ENCODE measurements around the gene ZEB2. TPM values are rescaled to one million over a fixed set of nuclear protein-coding genes. Genes with fewer than 3 reads are reported as not detected.

Gene ZEB2
- total RNA-seq, 1 donor from 2014 or later: 15.2 TPM

GRCh38 chr2:144459937-144460336, 60.0 kb downstream of the ZEB2 start:
- Mint-ChIP-seq H3K9me3 (no peaks in the 10 kb centered on the region), H3K36me3 (ENCODE audit: low read depth) (no peaks in the 10 kb centered on the region), H3K27ac (peak overlapping the region; percentile 1), H3K4me1 (peaks cover 18% of the 10 kb centered on the region), H3K27me3 (no peaks in the 10 kb centered on the region), H3K4me3 (no peak overlapping the region)
- intact Hi-C loops (cut with micrococcal nuclease): loop anchor here (5.0 kb wide), 1 partner anchor 128 kb away; a partner anchor contains a TSS
- peak; percentile 60 for DNase-seq

GRCh38 chr2:144459286-144459685, 60.6 kb downstream of the ZEB2 start:
- intact Hi-C loops (cut with micrococcal nuclease): loop anchor here (5.0 kb wide), 1 partner anchor 127 kb away; a partner anchor contains a TSS
- no peak for DNase-seq
- H3K4me3 Mint-ChIP-seq: no peak overlapping the region
- no peak overlapping the region for H3K27ac Mint-ChIP-seq
- H3K27me3 Mint-ChIP-seq: peaks cover 1% of the 10 kb centered on the region
- H3K36me3 Mint-ChIP-seq (ENCODE audit: low read depth): no peaks in the 10 kb centered on the region
- no peaks in the 10 kb centered on the region for H3K9me3 Mint-ChIP-seq
- peaks cover 25% of the 10 kb centered on the region for H3K4me1 Mint-ChIP-seq

GRCh38 chr2:144458541-144458940, 61.4 kb downstream of the ZEB2 start:
- no peak for DNase-seq
- Mint-ChIP-seq H3K36me3 (ENCODE audit: low read depth) (no peaks in the 10 kb centered on the region), H3K4me1 (peaks cover 27% of the 10 kb centered on the region), H3K4me3 (no peak overlapping the region), H3K27ac (no peak overlapping the region), H3K9me3 (no peaks in the 10 kb centered on the region), H3K27me3 (peaks cover 2% of the 10 kb centered on the region)
- intact Hi-C loops (cut with micrococcal nuclease): loop anchor here (5.0 kb wide), 1 partner anchor 126 kb away; a partner anchor contains a TSS

- intact Hi-C loops (cut with micrococcal nuclease): loop anchor here (2.0 to 5.0 kb wide), 2 partner anchors 14 to 124 kb away; a partner anchor contains a TSS
- Mint-ChIP-seq H3K9me3 (no peaks in the 10 kb centered on the region), H3K4me3 (no peak overlapping the region), H3K27ac (no peak overlapping the region), H3K36me3 (ENCODE audit: low read depth) (no peaks in the 10 kb centered on the region), H3K27me3 (peaks cover 7% of the 10 kb centered on the region), H3K4me1 (peaks cover 38% of the 10 kb centered on the region)
- no peak for DNase-seq
These were observed 63.2 kb downstream of the ZEB2 start for GRCh38 chr2:144456680-144457079.

GRCh38 chr2:144455987-144456386, 63.9 kb downstream of the ZEB2 start:
- H3K27me3 Mint-ChIP-seq: peaks cover 7% of the 10 kb centered on the region
- H3K36me3 Mint-ChIP-seq (ENCODE audit: low read depth): no peaks in the 10 kb centered on the region
- peaks cover 38% of the 10 kb centered on the region for H3K4me1 Mint-ChIP-seq
- H3K4me3 Mint-ChIP-seq: no peak overlapping the region
- no peak for DNase-seq
- no peak overlapping the region for H3K27ac Mint-ChIP-seq
- H3K9me3 Mint-ChIP-seq: no peaks in the 10 kb centered on the region
- intact Hi-C loops (cut with micrococcal nuclease): loop anchor here (2.0 to 5.0 kb wide), 2 partner anchors 15 to 124 kb away; a partner anchor contains a TSS

- DNase-seq: no peak
- Mint-ChIP-seq H3K36me3 (ENCODE audit: low read depth) (no peaks in the 10 kb centered on the region), H3K4me3 (no peak overlapping the region), H3K27me3 (peaks cover 7% of the 10 kb centered on the region), H3K9me3 (no peaks in the 10 kb centered on the region), H3K27ac (peak overlapping the region; percentile 43), H3K4me1 (peaks cover 33% of the 10 kb centered on the region)
- intact Hi-C loops (cut with micrococcal nuclease): loop anchor here (5.0 kb wide), 1 partner anchor 122 kb away; a partner anchor contains a TSS
These were observed 65.2 kb downstream of the ZEB2 start for GRCh38 chr2:144454466-144455287.

GRCh38 chr2:144453486-144454158, 66.3 kb downstream of the ZEB2 start:
- no peak for DNase-seq
- H3K27me3 Mint-ChIP-seq: peaks cover 7% of the 10 kb centered on the region
- no peaks in the 10 kb centered on the region for H3K9me3 Mint-ChIP-seq
- H3K4me3 Mint-ChIP-seq: no peak overlapping the region
- H3K27ac Mint-ChIP-seq: no peak overlapping the region
- intact Hi-C loops (cut with micrococcal nuclease): loop anchor here (2.0 kb wide), 1 partner anchor 65 kb away; no protein-coding TSS in a partner anchor
- H3K4me1 Mint-ChIP-seq: peaks cover 34% of the 10 kb centered on the region
- no peaks in the 10 kb centered on the region for H3K36me3 Mint-ChIP-seq (ENCODE audit: low read depth)

GRCh38 chr2:144452989-144453336, 67.0 kb downstream of the ZEB2 start:
- Mint-ChIP-seq H3K4me3 (no peak overlapping the region), H3K9me3 (no peaks in the 10 kb centered on the region), H3K27ac (no peak overlapping the region), H3K4me1 (peaks cover 30% of the 10 kb centered on the region), H3K27me3 (peaks cover 7% of the 10 kb centered on the region), H3K36me3 (ENCODE audit: low read depth) (no peaks in the 10 kb centered on the region)
- DNase-seq: no peak
- intact Hi-C loops (cut with micrococcal nuclease): loop anchor here (2.0 kb wide), 1 partner anchor 66 kb away; no protein-coding TSS in a partner anchor

- H3K27me3 Mint-ChIP-seq: peaks cover 7% of the 10 kb centered on the region
- H3K4me3 Mint-ChIP-seq: peak overlapping the region; percentile 1
- intact Hi-C loops (cut with micrococcal nuclease): loop anchor here (2.0 kb wide), 1 partner anchor 66 kb away; no protein-coding TSS in a partner anchor
- DNase-seq: no peak
- H3K4me1 Mint-ChIP-seq: peaks cover 30% of the 10 kb centered on the region
- no peaks in the 10 kb centered on the region for H3K9me3 Mint-ChIP-seq
- H3K36me3 Mint-ChIP-seq (ENCODE audit: low read depth): no peaks in the 10 kb centered on the region
- H3K27ac Mint-ChIP-seq: no peak overlapping the region
These were observed 67.5 kb downstream of the ZEB2 start for GRCh38 chr2:144452169-144452988.

- peaks cover 7% of the 10 kb centered on the region for H3K27me3 Mint-ChIP-seq
- H3K36me3 Mint-ChIP-seq (ENCODE audit: low read depth): no peaks in the 10 kb centered on the region
- no peak for DNase-seq
- H3K4me1 Mint-ChIP-seq: peaks cover 26% of the 10 kb centered on the region
- intact Hi-C loops (cut with micrococcal nuclease): no loop called here
- H3K9me3 Mint-ChIP-seq: no peaks in the 10 kb centered on the region
- no peak overlapping the region for H3K27ac Mint-ChIP-seq
- no peak overlapping the region for H3K4me3 Mint-ChIP-seq
These were observed 68.5 kb downstream of the ZEB2 start for GRCh38 chr2:144451443-144451842.

GRCh38 chr2:144449028-144449406, 70.9 kb downstream of the ZEB2 start:
- DNase-seq: no peak
- Mint-ChIP-seq H3K27me3 (peaks cover 5% of the 10 kb centered on the region), H3K4me1 (peaks cover 15% of the 10 kb centered on the region), H3K36me3 (ENCODE audit: low read depth) (no peaks in the 10 kb centered on the region), H3K9me3 (no peaks in the 10 kb centered on the region), H3K4me3 (no peak overlapping the region), H3K27ac (no peak overlapping the region)
- intact Hi-C loops (cut with micrococcal nuclease): no loop called here

- Mint-ChIP-seq H3K9me3 (no peaks in the 10 kb centered on the region), H3K27me3 (peaks cover 4% of the 10 kb centered on the region), H3K36me3 (ENCODE audit: low read depth) (no peaks in the 10 kb centered on the region), H3K4me1 (peaks cover 13% of the 10 kb centered on the region), H3K4me3 (no peak overlapping the region), H3K27ac (no peak overlapping the region)
- no peak for DNase-seq
- intact Hi-C loops (cut with micrococcal nuclease): no loop called here
These were observed 71.4 kb downstream of the ZEB2 start for GRCh38 chr2:144448389-144449027.

- H3K36me3 Mint-ChIP-seq (ENCODE audit: low read depth): no peaks in the 10 kb centered on the region
- no peaks in the 10 kb centered on the region for H3K9me3 Mint-ChIP-seq
- peaks cover 10% of the 10 kb centered on the region for H3K4me1 Mint-ChIP-seq
- H3K27me3 Mint-ChIP-seq: peaks cover 3% of the 10 kb centered on the region
- intact Hi-C loops (cut with micrococcal nuclease): no loop called here
- no peak for DNase-seq
- H3K27ac Mint-ChIP-seq: no peak overlapping the region
- no peak overlapping the region for H3K4me3 Mint-ChIP-seq
These were observed 72.4 kb downstream of the ZEB2 start for GRCh38 chr2:144447535-144447934.
